Cardiac fibroblast (primary cell): ENCODE data around the gene CXCR4.

Experiments used
- DNase-seq, 2 donors: peaks; one replicate each; pipeline versions ENCODE4 v3.0.0 to v3.0.0-alpha.2; 2010; ENCODE audit warnings: low read depth in 2 of 2
- H3K4me3 ChIP-seq, 2 donors: replicated peaks in 1 of 2; 1 replicate in 1 of 2; 2 replicates in 1 of 2; pipeline ENCODE4 v1.5.1; 2011; ENCODE audit warnings: low read depth in 2 of 2, low read length in 2 of 2, mild to moderate bottlenecking in 2 of 2, moderate library complexity in 1 of 2
- CTCF ChIP-seq: IDR thresholded peaks from one replicate; pipeline ENCODE4 v1.5.1; 2011; ENCODE audit warnings: low read depth, mild to moderate bottlenecking, low read length, inconsistent platforms

The CXCR4 gene

GRCh38 chr2:136069773-136070172, 48.2 kb downstream of the CXCR4 start:
- no peak for DNase-seq
- no peak overlapping the region for H3K4me3 ChIP-seq
- TF ChIP-seq CTCF, result no peak

GRCh38 chr2:136068581-136069227, 49.2 kb downstream of the CXCR4 start:
- H3K4me3 ChIP-seq, result no peak overlapping the region
- DNase-seq, result no peak
- TF ChIP-seq CTCF, result no peak

GRCh38 chr2:136067897-136068580, 49.9 kb downstream of the CXCR4 start:
- DNase-seq, result no peak
- no peak for TF ChIP-seq CTCF

GRCh38 chr2:136067459-136067858, 50.5 kb downstream of the CXCR4 start:
- no peak for DNase-seq

More at GRCh38 chr2:136067897-136068580, 49.9 kb downstream of the CXCR4 start:
- H3K4me3 ChIP-seq, result no peak overlapping the region

GRCh38 chr2:136065907-136066306, 52.0 kb downstream of the CXCR4 start:
- no peak for DNase-seq
- no peak for TF ChIP-seq CTCF

More at GRCh38 chr2:136067459-136067858, 50.5 kb downstream of the CXCR4 start:
- no peak for TF ChIP-seq CTCF
- H3K4me3 ChIP-seq, result no peak overlapping the region

GRCh38 chr2:136065384-136065783, 52.6 kb downstream of the CXCR4 start:
- TF ChIP-seq CTCF, result no peak
- no peak overlapping the region for H3K4me3 ChIP-seq
- DNase-seq, result no peak

More at GRCh38 chr2:136065907-136066306, 52.0 kb downstream of the CXCR4 start:
- no peak overlapping the region for H3K4me3 ChIP-seq
